Measurements from ENCODE around the gene CERCAM. TPM values are rescaled to one million over a fixed set of nuclear protein-coding genes. Genes with fewer than 3 reads are reported as not detected.

Gene CERCAM
- total and polyA plus RNA-seq, 2 of the 13 experiments (the other 11 are each of a cell fraction or from before 2014, with no cell fraction given) = 9.0 to 17.1 TPM

DNA sequence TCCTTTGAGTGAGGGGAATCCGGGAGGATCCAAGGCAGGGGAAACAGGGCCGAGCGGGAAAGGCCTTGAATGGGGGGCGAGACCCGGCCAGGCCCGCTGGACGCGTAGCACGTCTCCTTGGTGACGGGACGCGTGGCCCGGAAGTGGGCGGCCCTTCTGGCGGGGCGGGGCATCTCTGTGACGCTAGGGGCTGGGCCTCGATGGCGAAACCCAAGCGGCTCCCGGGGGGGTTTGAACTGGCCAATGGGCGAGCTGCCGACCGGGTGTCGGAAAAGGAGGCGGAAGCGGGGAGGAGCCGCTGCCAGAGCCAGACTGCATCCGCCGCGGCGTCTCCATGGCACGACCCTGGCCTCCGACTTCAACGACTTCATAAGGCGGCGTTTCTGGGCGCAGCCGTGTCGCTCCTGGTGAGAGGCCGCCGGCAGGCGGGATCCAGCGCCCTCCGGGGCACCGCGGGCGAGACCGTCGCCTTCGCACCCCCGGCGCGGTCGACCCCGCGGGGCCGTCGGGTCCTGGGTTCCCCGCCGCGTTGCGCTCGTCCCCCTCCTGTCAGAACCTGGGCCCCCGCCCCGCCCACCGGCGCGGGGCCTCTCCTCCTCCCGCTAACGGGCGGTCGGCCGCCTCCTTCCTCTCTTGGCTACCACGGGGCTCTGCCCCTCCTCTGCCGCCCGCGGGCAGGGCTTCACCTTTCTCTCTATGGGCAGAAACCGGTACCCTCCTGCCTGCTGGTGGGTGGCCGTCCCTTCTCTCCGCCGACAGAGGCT, 35.4 kb downstream of the CERCAM start, which contains the start of gene ODF2 (continued):
- TF ChIP-seq ATF7 (IDR thresholded peaks at IDR 0.05) (no peak), ATF7 (CRISPR knock-in tag; IDR thresholded peaks at IDR 0.05) (no peak), SOX6 (IDR thresholded peaks at IDR 0.05) (no peak), SOX6 (CRISPR knock-in tag; IDR thresholded peaks at IDR 0.05) (0 out of 2 replicates have a peak, but pooled peaks have one; percentile 16), ZFYVE20 (CRISPR knock-in tag; IDR thresholded peaks at IDR 0.05; ENCODE audit: borderline replicate concordance, low read depth) (no peak), ZBED4 (CRISPR knock-in tag; IDR thresholded peaks at IDR 0.05; ENCODE audit: borderline replicate concordance) (no peak), ZNF234 (CRISPR knock-in tag; conservative IDR thresholded peaks at IDR 0.05) (no peak), ZNF792 (CRISPR knock-in tag; IDR thresholded peaks at IDR 0.05) (no peak), ZNF775 (CRISPR knock-in tag; IDR thresholded peaks at IDR 0.05; ENCODE audit: borderline replicate concordance) (no peak), MLX (CRISPR knock-in tag; IDR thresholded peaks at IDR 0.05) (no peak), ZNF512 (CRISPR knock-in tag; IDR thresholded peaks at IDR 0.05) (no peak), ZFP36L2 (CRISPR knock-in tag; IDR thresholded peaks at IDR 0.05) (no peak), GATAD2A (CRISPR knock-in tag; IDR thresholded peaks at IDR 0.05) (peak; percentile 34; the same call in 1 of the 2 replicates), GLI4 (CRISPR knock-in tag; IDR thresholded peaks at IDR 0.05; ENCODE audit: borderline replicate concordance) (no peak), PHF8 (CRISPR knock-in tag; IDR thresholded peaks at IDR 0.05) (peak; percentile 61), NCOA5 (CRISPR knock-in tag; IDR thresholded peaks at IDR 0.05) (no peak), ZNF44 (CRISPR knock-in tag; IDR thresholded peaks at IDR 0.05) (no peak), ZNF678 (CRISPR knock-in tag; IDR thresholded peaks at IDR 0.05) (no peak), CHD4 (IDR thresholded peaks at IDR 0.05; ENCODE audit: borderline replicate concordance, low read length) (no peak), ZNF569 (CRISPR knock-in tag; IDR thresholded peaks at IDR 0.05; ENCODE audit: borderline replicate concordance) (no peak), FOXC1 (CRISPR knock-in tag; IDR thresholded peaks at IDR 0.05; ENCODE audit: borderline replicate concordance) (peak; percentile 41; the same call in 1 of the 2 replicates)
- TF ChIP-seq, protein P1, sequence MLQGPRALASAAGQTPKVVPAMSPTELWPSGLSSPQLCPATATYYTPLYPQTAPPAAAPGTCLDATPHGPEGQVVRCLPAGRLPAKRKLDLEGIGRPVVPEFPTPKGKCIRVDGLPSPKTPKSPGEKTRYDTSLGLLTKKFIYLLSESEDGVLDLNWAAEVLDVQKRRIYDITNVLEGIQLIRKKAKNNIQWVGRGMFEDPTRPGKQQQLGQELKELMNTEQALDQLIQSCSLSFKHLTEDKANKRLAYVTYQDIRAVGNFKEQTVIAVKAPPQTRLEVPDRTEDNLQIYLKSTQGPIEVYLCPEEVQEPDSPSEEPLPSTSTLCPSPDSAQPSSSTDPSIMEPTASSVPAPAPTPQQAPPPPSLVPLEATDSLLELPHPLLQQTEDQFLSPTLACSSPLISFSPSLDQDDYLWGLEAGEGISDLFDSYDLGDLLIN (CRISPR knock-in tag; IDR thresholded peaks at IDR 0.05; ENCODE audit: borderline replicate concordance) = 0 out of 2 replicates have a peak, but pooled peaks have one; percentile 33
- TF ChIP-seq, protein P2, sequence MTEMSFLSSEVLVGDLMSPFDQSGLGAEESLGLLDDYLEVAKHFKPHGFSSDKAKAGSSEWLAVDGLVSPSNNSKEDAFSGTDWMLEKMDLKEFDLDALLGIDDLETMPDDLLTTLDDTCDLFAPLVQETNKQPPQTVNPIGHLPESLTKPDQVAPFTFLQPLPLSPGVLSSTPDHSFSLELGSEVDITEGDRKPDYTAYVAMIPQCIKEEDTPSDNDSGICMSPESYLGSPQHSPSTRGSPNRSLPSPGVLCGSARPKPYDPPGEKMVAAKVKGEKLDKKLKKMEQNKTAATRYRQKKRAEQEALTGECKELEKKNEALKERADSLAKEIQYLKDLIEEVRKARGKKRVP (CRISPR knock-in tag; IDR thresholded peaks at IDR 0.05) = no peak

Data from HepG2 (cell line).